OCI-LY1 (cell line): ENCODE results near the gene RABGAP1L.

Experiments used
- H2AFZ ChIP-seq: fragments of 200-600 bp; sonication (generic), shearing (Covaris generic); 2 replicates; pipeline ENCODE4 v1.6.0; 2014; ENCODE audit warnings: antibody characterized with exemption, mild to moderate bottlenecking, low read length
- H3F3A ChIP-seq: fragments of 200-600 bp; sonication (generic), shearing (Covaris generic); 2 replicates; pipeline ENCODE4 v1.6.0; 2014; ENCODE audit warnings: mild to moderate bottlenecking, antibody characterized with exemption, low read length, moderate library complexity; ENCODE audit not compliant: insufficient read depth
- H3K27ac ChIP-seq: fragments of 200-600 bp; sonication (generic); 2 replicates; pipeline ENCODE4 v1.5.1; 2014; ENCODE audit warnings: low read length, mixed run types, mild to moderate bottlenecking, low read depth; ENCODE audit not compliant: poor library complexity, severe bottlenecking
- H3K27me3 ChIP-seq: fragments of 200-600 bp; sonication (generic); 2 replicates; pipeline ENCODE4 v1.6.0; 2014; ENCODE audit warnings: antibody characterized with exemption, mild to moderate bottlenecking, low read length, moderate library complexity; ENCODE audit not compliant: insufficient read depth
- H3K36me3 ChIP-seq: fragments of 200-600 bp; sonication (generic); 2 replicates; pipeline ENCODE4 v1.6.1; 2014; ENCODE audit warnings: mild to moderate bottlenecking, antibody characterized with exemption, low read length, moderate library complexity, mixed read lengths; ENCODE audit not compliant: insufficient read depth
- H3K4me1 ChIP-seq: fragments of 200-600 bp; sonication (generic); 2 replicates; pipeline ENCODE4 v1.5.1; 2014; ENCODE audit warnings: mild to moderate bottlenecking, low read length, moderate library complexity; ENCODE audit not compliant: insufficient read depth, severe bottlenecking
- H3K4me2 ChIP-seq: fragments of 200-600 bp; sonication (generic), shearing (Covaris generic); 2 replicates; pipeline ENCODE4 v1.6.1; 2014; ENCODE audit warnings: low read length
- H3K4me3 ChIP-seq: fragments of 200-600 bp; sonication (generic); 2 replicates; pipeline ENCODE4 v1.5.1; 2014; ENCODE audit warnings: low read length, low read depth, mild to moderate bottlenecking, mixed read lengths; ENCODE audit not compliant: poor library complexity, severe bottlenecking
- H3K79me2 ChIP-seq: fragments of 200-600 bp; shearing (Covaris generic); 2 replicates; pipeline ENCODE4 v1.6.1; 2016; ENCODE audit warnings: mixed run types, low read length, mixed read lengths; ENCODE audit not compliant: insufficient read depth
- H3K9ac ChIP-seq: fragments of 200-600 bp; sonication (generic), shearing (Covaris generic); 2 replicates; pipeline ENCODE4 v1.6.1; 2014; ENCODE audit warnings: mild to moderate bottlenecking, low read length, mixed read lengths
- H3K9me2 ChIP-seq: fragments of 200-600 bp; sonication (generic), shearing (Covaris generic); 2 replicates; pipeline ENCODE4 v1.6.1; 2014; ENCODE audit warnings: low read depth, mild to moderate bottlenecking, low read length, mixed read lengths
- H3K9me3 ChIP-seq: fragments of 200-600 bp; shearing (Covaris generic); 2 replicates; pipeline ENCODE4 v1.6.1; 2014; ENCODE audit warnings: low read length, mixed read lengths
- H4K20me1 ChIP-seq: fragments of 200-600 bp; sonication (generic), shearing (Covaris generic); 2 replicates; pipeline ENCODE4 v1.6.0; 2016; ENCODE audit warnings: mild to moderate bottlenecking, low read length; ENCODE audit not compliant: insufficient read depth
- CTCF ChIP-seq: fragments of 200-600 bp; sonication (generic), shearing (Covaris generic); IDR thresholded peaks from 2 replicates; pipeline ENCODE4 v1.5.1; 2017; ENCODE audit warnings: mild to moderate bottlenecking, antibody characterized with exemption, low read length, moderate library complexity, mixed read lengths
- EZH2 ChIP-seq: fragments of 200-600 bp; sonication (generic), shearing (Covaris generic); IDR thresholded peaks from 2 replicates; pipeline ENCODE4 v1.8.0; 2017; ENCODE audit warnings: borderline replicate concordance, mixed run types, mild to moderate bottlenecking, antibody characterized with exemption, low read length, moderate library complexity, mixed read lengths

RABGAP1L gene

GRCh38 chr1:174819596-174819995, 660.3 kb downstream of the RABGAP1L start:
- Histone ChIP-seq H3K9ac (no peak overlapping the region), H4K20me1 (no peaks in the 10 kb centered on the region), H3K36me3 (peaks cover 5% of the 10 kb centered on the region; the same call in 1 of the 2 replicates), H3K4me3 (no peak overlapping the region), H2AFZ (no peak overlapping the region), H3F3A (no peaks in the 10 kb centered on the region), H3K27ac (no peak overlapping the region), H3K79me2 (no peaks in the 10 kb centered on the region), H3K27me3 (no peaks in the 10 kb centered on the region), H3K4me2 (no peak overlapping the region), H3K9me3 (no peaks in the 10 kb centered on the region), H3K9me2 (no peaks in the 10 kb centered on the region), H3K4me1 (peaks cover 13% of the 10 kb centered on the region)
- no peak for TF ChIP-seq CTCF
- no peak for TF ChIP-seq EZH2

- H3F3A ChIP-seq = no peaks in the 10 kb centered on the region
- no peaks in the 10 kb centered on the region for H4K20me1 ChIP-seq
- no peak overlapping the region for H3K4me2 ChIP-seq
- H3K4me1 ChIP-seq = no peaks in the 10 kb centered on the region
- no peak overlapping the region for H3K4me3 ChIP-seq
- H3K36me3 ChIP-seq = no peaks in the 10 kb centered on the region; the same call in 1 of the 2 replicates
- H2AFZ ChIP-seq = no peak overlapping the region
- no peaks in the 10 kb centered on the region for H3K79me2 ChIP-seq
- no peaks in the 10 kb centered on the region for H3K27me3 ChIP-seq
- H3K9ac ChIP-seq = no peak overlapping the region
- H3K27ac ChIP-seq = no peak overlapping the region
- no peaks in the 10 kb centered on the region for H3K9me3 ChIP-seq
- no peaks in the 10 kb centered on the region for H3K9me2 ChIP-seq
- TF ChIP-seq CTCF (no peak), EZH2 (no peak)
Measured at GRCh38 chr1:174825127-174825526, 665.8 kb downstream of the RABGAP1L start.

- no peak for TF ChIP-seq EZH2
- no peak for TF ChIP-seq CTCF
- Histone ChIP-seq H3K9me3 (no peaks in the 10 kb centered on the region), H3K4me3 (no peak overlapping the region), H3K79me2 (no peaks in the 10 kb centered on the region), H3K4me2 (no peak overlapping the region), H3K27ac (no peak overlapping the region), H3K36me3 (no peaks in the 10 kb centered on the region; the same call in 1 of the 2 replicates), H3K27me3 (no peaks in the 10 kb centered on the region), H3F3A (no peaks in the 10 kb centered on the region), H3K4me1 (no peaks in the 10 kb centered on the region), H4K20me1 (no peaks in the 10 kb centered on the region), H3K9me2 (no peaks in the 10 kb centered on the region), H2AFZ (no peak overlapping the region), H3K9ac (no peak overlapping the region)
Measured at GRCh38 chr1:174825806-174826205, 666.5 kb downstream of the RABGAP1L start.
